IPS-18a (cell line): ENCODE data around the gene ART5.

ENCODE experiments used
- H3K27ac ChIP-seq: one replicate; pipeline ENCODE4 v1.5.1; 2013; ENCODE audit warnings: low read length
- H3K27me3 ChIP-seq: one replicate; pipeline ENCODE4 v1.6.1; 2013; ENCODE audit warnings: mild to moderate bottlenecking, low read length; ENCODE audit not compliant: control insufficient read depth, insufficient read depth
- H3K36me3 ChIP-seq: one replicate; pipeline ENCODE4 v1.6.1; 2013; ENCODE audit warnings: low read depth, low read length; ENCODE audit not compliant: control insufficient read depth
- H3K4me1 ChIP-seq: one replicate; pipeline ENCODE4 v1.6.1; 2013; ENCODE audit warnings: low read depth, low read length; ENCODE audit not compliant: control insufficient read depth
- H3K4me3 ChIP-seq: one replicate; pipeline ENCODE4 v1.5.1; 2013; ENCODE audit warnings: low read length
- H3K9ac ChIP-seq: one replicate; pipeline ENCODE4 v1.6.1; 2013; ENCODE audit warnings: mild to moderate bottlenecking, low read length, moderate library complexity
- H3K9me3 ChIP-seq: one replicate; pipeline ENCODE4 v1.6.1; 2013; ENCODE audit warnings: low read depth, low read length; ENCODE audit not compliant: control insufficient read depth

Gene ART5

GRCh38 chr11:3635641-3636375, 6.0 kb downstream of the ART5 start:
- no peaks in the 10 kb centered on the region for H3K9me3 ChIP-seq
- no peaks in the 10 kb centered on the region for H3K4me1 ChIP-seq
- no peak overlapping the region for H3K9ac ChIP-seq
- H3K36me3 ChIP-seq, result no peaks in the 10 kb centered on the region
- H3K27ac ChIP-seq, result no peak overlapping the region
- no peak overlapping the region for H3K4me3 ChIP-seq
- no peaks in the 10 kb centered on the region for H3K27me3 ChIP-seq

- no peak overlapping the region for H3K9ac ChIP-seq
- no peaks in the 10 kb centered on the region for H3K27me3 ChIP-seq
- no peaks in the 10 kb centered on the region for H3K4me1 ChIP-seq
- no peak overlapping the region for H3K4me3 ChIP-seq
- H3K9me3 ChIP-seq, result no peaks in the 10 kb centered on the region
- H3K36me3 ChIP-seq, result no peaks in the 10 kb centered on the region
- no peak overlapping the region for H3K27ac ChIP-seq
Measured at GRCh38 chr11:3632070-3632660, 9.6 kb downstream of the ART5 start.

- Histone ChIP-seq H3K4me1 (no peaks in the 10 kb centered on the region), H3K9ac (no peak overlapping the region), H3K27ac (no peak overlapping the region), H3K27me3 (no peaks in the 10 kb centered on the region), H3K36me3 (no peaks in the 10 kb centered on the region), H3K4me3 (no peak overlapping the region), H3K9me3 (no peaks in the 10 kb centered on the region)
Measured at GRCh38 chr11:3631331-3631730, 10.5 kb downstream of the ART5 start.

- no peaks in the 10 kb centered on the region for H3K27me3 ChIP-seq
- H3K4me3 ChIP-seq, result no peak overlapping the region
- H3K9me3 ChIP-seq, result no peaks in the 10 kb centered on the region
- H3K4me1 ChIP-seq, result no peaks in the 10 kb centered on the region
- H3K36me3 ChIP-seq, result no peaks in the 10 kb centered on the region
- no peak overlapping the region for H3K9ac ChIP-seq
- H3K27ac ChIP-seq, result no peak overlapping the region
Measured at GRCh38 chr11:3627291-3627690, 14.5 kb downstream of the ART5 start.

GRCh38 chr11:3626250-3626960, 15.4 kb downstream of the ART5 start:
- no peak overlapping the region for H3K9ac ChIP-seq
- no peaks in the 10 kb centered on the region for H3K36me3 ChIP-seq
- no peaks in the 10 kb centered on the region for H3K4me1 ChIP-seq
- H3K27ac ChIP-seq, result no peak overlapping the region
- no peaks in the 10 kb centered on the region for H3K27me3 ChIP-seq
- H3K9me3 ChIP-seq, result no peaks in the 10 kb centered on the region
- no peak overlapping the region for H3K4me3 ChIP-seq

- Histone ChIP-seq H3K4me3 (no peak overlapping the region), H3K9me3 (no peaks in the 10 kb centered on the region), H3K9ac (no peak overlapping the region), H3K36me3 (no peaks in the 10 kb centered on the region), H3K4me1 (no peaks in the 10 kb centered on the region), H3K27ac (no peak overlapping the region), H3K27me3 (no peaks in the 10 kb centered on the region)
Measured at GRCh38 chr11:3623767-3624458, 17.9 kb downstream of the ART5 start.

GRCh38 chr11:3623121-3623520, 18.7 kb downstream of the ART5 start:
- H3K9ac ChIP-seq, result no peak overlapping the region
- H3K27ac ChIP-seq, result no peak overlapping the region
- H3K9me3 ChIP-seq, result no peaks in the 10 kb centered on the region
- no peaks in the 10 kb centered on the region for H3K27me3 ChIP-seq
- H3K36me3 ChIP-seq, result no peaks in the 10 kb centered on the region
- no peaks in the 10 kb centered on the region for H3K4me1 ChIP-seq
- no peak overlapping the region for H3K4me3 ChIP-seq

- Histone ChIP-seq H3K27me3 (no peaks in the 10 kb centered on the region), H3K36me3 (no peaks in the 10 kb centered on the region), H3K9me3 (no peaks in the 10 kb centered on the region), H3K4me3 (no peak overlapping the region), H3K4me1 (no peaks in the 10 kb centered on the region), H3K27ac (no peak overlapping the region), H3K9ac (no peak overlapping the region)
Measured at GRCh38 chr11:3622521-3622920, 19.3 kb downstream of the ART5 start.

- Histone ChIP-seq H3K27me3 (no peaks in the 10 kb centered on the region), H3K27ac (no peak overlapping the region), H3K4me1 (no peaks in the 10 kb centered on the region), H3K4me3 (no peak overlapping the region), H3K9me3 (no peaks in the 10 kb centered on the region), H3K36me3 (no peaks in the 10 kb centered on the region), H3K9ac (no peak overlapping the region)
Measured at GRCh38 chr11:3617990-3618389, 23.8 kb downstream of the ART5 start.

GRCh38 chr11:3616721-3617460, 24.9 kb downstream of the ART5 start:
- Histone ChIP-seq H3K36me3 (no peaks in the 10 kb centered on the region), H3K9me3 (no peaks in the 10 kb centered on the region), H3K4me3 (no peak overlapping the region), H3K9ac (no peak overlapping the region), H3K27me3 (no peaks in the 10 kb centered on the region), H3K4me1 (no peaks in the 10 kb centered on the region), H3K27ac (no peak overlapping the region)

- no peak overlapping the region for H3K9ac ChIP-seq
- H3K4me1 ChIP-seq, result no peaks in the 10 kb centered on the region
- no peaks in the 10 kb centered on the region for H3K27me3 ChIP-seq
- H3K9me3 ChIP-seq, result no peaks in the 10 kb centered on the region
- no peak overlapping the region for H3K4me3 ChIP-seq
- no peak overlapping the region for H3K27ac ChIP-seq
- no peaks in the 10 kb centered on the region for H3K36me3 ChIP-seq
Measured at GRCh38 chr11:3615998-3616397, 25.8 kb downstream of the ART5 start.
